ENCODE results near the gene PRDM16.

- no peak for TF ChIP-seq CTCF (IDR thresholded peaks at IDR 0.05)
- TF ChIP-seq POLR2A (IDR thresholded peaks at IDR 0.05): no peak
- TF ChIP-seq EP300 (IDR thresholded peaks at IDR 0.05): no peak
- no peak for TF ChIP-seq POLR2AphosphoS5 (IDR thresholded peaks at IDR 0.05)
Measured at GRCh38 chr1:3365523-3366125, 296.6 kb downstream of the PRDM16 start.
